Stimulated activated CD8-positive, alpha-beta memory T cell treated with anti-CD3 and anti-CD28 coated beads, Interleukin-7, amount 100 ng/mL, for 4 hours (primary cell): Measurements from ENCODE around the gene UTS2R.
"Not testable (repeated sequence)": the region's sequence is repeated elsewhere in the genome, so short reads cannot be mapped to it uniquely, and the experiment has no call there.

ENCODE experiments used
- DNase-seq, 2 donors: peaks; one replicate each; pipeline ENCODE4 v3.0.0-alpha.2; 2020; ENCODE audit warnings: low read depth in 2 of 2

The UTS2R gene

DNA sequence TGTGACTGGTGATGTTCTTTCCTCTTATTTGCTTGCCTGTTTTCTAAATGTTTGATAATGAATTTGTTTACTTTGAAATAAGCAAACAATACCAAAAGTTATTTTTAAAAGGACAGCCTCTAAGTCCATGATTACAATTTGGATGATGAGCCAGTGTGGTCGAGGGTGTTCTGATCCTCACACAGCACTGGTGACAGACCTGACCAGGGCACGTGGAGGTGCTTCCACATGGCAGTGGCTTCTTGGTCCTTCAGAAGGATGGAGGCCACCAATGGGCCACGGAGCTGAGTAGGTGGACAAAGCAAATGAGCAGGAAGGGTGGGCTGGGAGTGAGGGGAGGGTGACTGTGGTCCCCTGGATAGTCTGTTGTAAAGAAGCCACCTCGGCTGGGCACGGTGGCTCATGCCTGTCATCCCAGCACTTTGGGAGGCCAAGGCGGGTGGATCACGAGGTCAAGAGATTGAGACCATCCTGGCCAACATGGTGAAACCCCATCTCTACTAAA, 16.7 kb upstream of the UTS2R start:
- DNase-seq = no peak

DNA sequence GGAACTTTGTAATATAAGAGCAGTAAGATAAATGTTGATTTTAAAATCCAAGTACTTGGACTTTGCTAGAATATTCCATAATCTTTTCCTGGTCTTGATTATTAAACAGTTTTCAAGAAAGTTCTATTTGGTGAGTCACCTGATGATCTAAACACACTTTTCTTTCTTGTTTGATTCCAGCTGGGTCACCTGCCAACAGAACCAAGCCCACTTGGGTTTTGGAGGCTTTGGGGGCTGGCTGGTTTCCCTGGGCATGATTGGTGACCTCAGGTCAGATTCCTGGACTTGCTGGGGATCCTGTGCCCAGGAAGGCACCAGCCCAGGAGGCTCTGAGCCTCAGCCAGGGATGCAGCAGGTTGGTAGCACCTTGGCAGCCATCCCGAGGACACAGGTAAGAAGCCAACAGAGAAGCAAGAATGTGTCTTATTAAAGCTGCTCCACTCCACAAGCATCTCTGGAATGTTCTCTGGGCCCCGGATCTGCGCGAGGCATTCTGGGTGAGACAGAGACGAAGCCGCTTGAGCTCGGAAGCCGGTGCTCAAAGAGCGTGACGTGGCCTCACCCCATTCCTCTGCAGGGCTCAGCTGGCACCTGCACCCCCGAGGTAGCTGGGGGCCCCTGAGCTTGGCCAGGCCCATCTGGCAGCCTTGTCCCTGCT, 15.7 kb upstream of the UTS2R start:
- no peak for DNase-seq

DNA sequence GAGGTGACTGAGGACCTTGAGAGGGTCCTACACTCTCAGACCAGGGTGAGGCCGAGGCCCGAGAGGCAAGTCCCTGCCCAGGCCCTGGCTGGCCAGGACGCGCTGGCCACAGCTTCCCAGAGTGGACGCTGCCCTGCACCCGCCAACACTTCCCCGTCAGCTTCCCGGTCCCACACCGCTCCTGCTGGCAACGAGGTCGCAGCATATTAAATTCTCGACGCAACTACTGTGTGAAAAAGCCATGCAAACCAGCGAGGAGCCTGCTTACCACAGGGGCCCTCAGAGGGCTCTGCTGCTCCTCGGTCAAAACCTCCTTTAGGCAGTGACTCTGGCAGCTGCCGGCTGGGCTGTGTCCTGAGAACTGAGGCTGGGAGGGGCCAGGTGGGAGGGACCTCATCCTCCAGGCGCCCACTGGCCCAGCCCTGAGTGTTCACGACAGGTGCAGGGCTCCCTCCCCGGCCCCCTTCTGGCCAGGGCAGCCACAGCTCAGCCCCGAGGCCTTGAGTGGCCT, 14.7 kb upstream of the UTS2R start:
- no peak for DNase-seq

DNA sequence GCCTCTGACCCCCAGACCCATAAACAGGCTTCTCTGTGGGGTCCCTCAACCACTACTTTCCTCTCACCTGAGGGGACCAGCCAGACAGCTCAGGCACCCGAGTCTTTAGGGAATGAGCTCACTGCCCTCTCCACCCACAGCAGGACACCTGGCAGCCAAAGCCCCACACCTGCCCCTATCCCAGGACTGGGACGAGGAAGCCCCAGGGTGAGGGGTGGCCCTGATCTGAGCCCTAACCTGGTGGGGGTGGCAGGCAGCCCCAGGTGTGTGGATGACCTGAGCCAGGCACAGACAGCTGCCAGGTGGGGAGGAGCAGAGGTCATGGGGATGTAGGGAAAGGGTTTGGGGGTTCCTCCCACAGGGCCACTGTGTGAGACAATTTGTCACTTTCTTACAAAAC, 14.2 kb upstream of the UTS2R start:
- no peak for DNase-seq

DNA sequence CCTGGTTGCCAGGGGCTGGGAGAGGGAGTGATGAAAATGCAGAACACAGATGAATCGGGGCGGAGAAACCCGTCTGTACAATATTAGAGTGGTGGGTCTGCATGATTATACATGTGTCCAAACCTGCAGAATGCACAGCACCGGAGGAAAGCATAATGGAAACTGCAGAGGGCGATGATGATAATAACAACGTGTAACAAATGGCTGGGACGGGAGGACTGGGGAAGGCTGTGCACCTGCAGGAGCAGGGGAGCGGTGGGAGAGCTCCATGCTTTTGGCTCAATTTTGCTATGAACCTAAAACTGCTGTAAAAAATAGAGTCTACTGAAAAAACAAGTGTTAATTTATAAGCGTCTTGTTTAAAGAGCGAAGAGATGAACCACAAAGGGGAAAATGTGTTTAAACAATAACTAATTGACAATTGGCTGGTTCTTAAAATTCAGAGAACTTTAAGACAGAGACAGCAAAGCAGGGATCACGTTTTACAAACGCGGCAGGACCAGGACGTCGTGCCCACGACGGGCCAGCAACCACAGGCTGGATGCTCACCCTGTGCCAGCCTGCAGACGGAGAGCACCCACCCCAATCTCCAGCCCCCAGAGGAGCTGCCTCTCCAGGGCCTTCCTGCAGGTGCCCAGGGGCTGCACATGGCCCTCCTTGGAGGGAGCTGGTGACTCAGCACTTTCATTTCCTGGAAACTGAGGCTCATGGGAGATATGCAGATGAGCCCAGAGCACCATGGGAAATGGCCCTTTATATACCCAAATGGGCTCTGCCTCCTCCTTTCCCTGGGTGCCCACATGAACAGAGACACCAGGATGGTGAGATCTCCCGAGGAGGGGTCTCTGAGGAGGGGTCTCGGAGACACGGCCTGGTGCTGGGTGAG, 12.9 kb upstream of the UTS2R start, which contains the start of gene TEX19:
Gene TEX19 (plus strand): TSS at position 783 of the 886 bp plus-strand sequence. CDS start 2,904 bp downstream, outside the sequence.
- no peak for DNase-seq

DNA sequence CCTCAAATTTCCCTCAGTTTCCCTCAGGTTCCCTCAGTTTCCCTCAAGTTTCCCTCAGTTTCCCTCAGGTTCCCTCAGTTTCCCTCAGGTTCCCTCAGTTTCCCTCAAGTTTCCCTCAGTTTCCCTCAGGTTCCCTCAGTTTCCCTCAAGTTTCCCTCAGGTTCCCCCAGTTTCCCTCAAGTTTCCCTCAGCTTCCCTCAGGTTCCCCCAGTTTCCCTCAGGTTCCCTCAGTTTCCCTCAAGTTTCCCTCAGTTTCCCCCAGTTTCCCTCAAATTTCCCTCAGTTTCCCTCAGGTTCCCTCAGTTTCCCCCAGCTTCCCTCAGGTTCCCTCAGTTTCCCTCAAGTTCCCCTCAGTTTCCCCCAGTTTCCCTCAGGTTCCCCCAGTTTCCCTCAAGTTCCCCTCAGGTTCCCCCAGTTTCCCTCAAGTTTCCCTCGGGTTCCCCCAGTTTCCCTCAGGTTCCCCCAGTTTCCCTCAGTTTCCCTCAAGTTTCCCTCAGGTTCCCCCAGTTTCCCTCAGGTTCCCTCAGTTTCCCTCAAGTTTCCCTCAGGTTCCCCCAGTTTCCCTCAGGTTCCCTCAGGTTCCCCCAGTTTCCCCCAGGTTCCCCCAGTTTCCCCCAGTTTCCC, 12.0 kb upstream of the UTS2R start:
- DNase-seq = not testable (repeated sequence)

DNA sequence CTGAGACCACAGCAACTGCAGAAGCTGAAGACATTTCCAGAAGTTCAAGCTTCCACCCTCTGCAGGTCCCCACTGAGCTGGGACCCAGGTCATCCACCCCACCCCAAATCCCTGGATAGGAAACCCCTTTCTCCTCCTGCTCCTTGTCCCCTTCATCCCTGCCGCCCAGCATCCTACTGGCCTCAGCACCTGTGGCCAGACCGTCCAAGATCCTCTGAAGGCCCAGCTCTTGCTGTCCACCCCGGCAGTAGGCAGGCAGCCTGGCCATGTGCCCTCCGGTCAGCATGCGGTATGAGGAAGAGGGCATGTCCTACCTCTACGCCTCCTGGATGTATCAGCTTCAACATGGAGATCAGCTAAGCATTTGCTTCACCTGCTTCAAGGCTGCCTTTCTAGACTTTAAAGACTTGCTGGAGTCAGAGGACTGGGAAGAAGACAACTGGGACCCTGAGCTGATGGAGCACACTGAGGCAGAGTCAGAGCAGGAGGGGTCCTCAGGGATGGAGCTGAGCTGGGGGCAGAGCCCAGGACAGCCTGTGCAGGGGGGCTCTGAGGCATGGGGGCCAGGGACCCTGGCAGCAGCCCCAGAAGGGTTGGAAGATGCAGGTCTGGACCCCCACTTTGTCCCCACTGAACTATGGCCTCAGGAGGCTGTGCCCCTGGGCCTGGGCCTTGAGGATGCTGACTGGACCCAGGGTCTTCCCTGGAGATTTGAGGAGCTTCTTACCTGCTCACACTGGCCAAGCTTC, 9.5 kb upstream of the UTS2R start:
- DNase-seq = no peak

DNA sequence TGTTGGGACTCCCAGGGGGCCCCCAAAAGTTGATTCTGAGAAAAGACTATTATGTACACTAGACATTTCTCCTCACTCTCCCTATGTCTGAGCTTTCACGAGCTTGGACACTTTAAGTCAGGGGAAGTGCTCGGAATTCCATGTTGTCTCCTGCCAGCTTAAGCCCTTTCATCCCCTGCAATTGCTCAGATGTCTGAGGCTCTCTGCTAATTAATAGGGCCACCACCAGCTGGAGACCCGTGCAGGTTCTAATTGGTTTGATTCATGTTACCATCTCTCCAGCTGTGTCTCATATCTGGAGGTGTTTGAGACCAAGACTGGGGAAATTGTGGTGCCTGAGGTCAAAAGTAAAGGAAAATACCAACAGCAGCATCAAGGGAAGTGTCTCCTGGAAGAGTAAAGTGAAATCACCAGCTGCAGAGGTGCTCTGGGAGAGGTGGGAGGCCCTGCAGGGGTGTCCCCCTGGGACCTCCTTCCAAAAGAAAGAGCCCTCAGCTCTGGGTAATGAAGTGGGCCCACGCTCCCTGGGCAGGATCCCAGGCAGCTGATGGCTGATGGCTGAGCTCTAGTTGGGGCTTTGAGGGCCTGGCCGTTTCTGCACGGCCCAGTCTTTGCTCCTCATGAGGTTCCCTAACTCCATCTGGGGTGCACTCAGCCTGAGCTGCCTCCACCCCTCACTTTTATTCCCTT, 5.8 kb upstream of the UTS2R start:
- DNase-seq = no peak

DNA sequence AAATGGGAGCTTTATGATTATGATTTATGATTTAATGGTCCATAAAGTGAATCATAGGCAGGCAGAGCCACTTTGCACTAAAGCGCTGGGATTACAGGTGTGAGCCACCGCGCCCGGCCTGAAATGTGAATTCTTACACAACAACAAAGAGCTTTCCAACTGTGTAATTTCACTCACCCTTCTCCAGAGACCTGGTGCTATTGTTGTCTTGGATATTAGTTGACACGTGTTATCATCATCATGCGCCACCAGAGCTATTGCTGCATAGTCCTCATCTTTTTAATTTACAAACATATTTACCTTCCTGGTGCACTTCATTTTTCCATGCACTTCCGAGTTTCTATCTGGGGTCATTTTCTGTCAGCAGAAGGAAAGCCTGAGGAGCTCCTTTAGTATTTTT, 4.8 kb upstream of the UTS2R start:
- no peak for DNase-seq

DNA sequence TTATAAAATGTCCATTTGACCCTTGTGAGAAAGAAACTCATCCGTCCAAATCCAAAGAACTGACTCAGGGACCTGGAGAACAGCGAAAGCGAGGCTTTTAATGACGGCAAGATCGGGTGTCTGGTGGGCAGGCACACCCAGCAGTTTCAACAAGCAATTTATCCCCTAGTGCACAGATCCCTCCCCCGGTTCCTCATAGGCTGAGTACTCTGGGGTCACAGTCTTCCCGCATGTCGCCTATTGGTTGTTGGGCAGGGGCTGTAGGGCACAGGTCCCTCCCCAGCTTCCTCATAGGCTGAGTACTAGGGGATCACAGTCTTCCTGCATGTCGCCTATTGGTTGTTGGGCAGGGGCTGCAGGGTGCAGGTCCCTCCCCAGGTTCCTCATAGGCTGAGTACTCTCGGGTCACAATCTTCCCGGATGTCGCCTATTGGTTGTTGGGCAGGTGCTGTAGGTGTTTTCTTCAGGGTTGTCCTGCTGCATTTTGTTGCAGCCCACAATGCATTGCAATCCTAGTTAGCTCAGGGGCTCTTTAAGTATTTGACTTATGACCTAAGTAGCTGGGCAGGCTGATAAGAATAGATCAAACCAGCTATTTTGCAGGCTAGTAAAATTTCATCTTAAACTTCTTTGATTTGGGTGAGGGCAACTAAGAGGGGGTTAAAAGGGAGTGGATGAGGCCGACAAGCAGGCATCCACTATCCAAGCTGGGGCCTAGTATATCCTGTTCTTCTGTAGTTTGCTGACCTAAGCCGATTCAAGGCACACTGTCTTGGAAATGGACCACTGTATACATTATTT, 3.6 kb upstream of the UTS2R start:
- DNase-seq = no peak

DNA sequence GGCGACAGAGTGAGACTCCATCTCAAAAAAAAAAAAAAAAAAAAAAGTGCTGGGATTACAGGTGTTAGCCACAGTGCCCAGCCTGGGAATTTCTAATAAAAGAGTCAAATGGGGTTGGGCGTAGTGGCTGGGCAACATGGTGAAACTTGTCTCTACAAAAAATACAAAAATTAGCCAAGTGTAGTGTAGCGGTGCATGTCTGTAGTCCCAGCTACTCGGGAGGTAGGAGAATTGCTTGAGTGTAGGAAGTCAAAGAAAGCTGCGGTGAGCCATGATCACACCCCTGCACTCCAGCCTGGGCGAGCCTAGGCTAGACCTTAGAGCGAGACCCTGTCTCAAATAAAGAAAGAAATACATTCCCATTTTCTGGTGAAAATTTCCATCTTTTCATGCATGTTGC, 2.4 kb upstream of the UTS2R start:
- no peak for DNase-seq

DNA sequence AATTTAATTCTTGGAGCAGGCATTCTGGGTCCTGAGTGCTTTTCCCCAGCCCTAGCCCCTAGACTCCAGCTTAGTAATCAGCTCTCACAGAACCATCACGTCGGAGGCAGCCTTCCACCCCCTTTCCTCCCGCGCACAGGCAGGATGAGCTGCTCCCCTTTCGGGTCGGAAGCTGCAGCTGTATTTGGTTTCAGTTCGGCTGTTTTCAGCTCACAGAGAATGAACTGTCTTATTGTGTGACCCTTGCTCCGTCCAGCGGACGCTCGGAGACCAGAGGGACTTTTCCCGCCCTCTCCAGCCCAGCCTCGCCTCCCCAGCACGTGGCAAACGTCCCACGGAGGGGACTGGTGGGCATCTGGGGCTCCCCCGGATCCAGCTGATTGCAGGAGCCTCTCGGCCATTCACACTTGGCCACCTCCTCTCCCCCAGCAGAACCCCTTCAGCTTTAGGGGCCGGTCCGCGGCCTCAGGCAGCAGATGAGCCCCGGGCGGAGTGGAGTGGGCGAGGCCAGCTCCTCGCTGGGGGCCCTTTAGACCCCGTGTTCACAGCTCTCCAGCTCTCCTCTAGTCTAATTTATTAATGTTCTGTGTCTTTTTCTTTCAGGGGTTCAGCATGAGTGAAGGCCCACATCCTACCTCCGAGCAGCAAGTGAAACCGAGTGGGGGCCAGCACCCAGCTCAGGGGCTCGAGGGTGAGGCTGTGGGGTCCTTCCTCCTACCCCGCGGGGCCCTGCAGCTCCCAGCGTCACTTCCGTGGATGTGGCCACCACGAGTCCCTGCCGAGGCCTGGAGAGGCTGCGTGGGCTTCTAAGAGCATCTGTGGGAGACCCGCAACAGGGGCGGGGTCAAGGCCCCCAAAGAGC, 863 bp upstream of the UTS2R start:
- DNase-seq = peak in 1 of 2 donors; percentile 17

DNA sequence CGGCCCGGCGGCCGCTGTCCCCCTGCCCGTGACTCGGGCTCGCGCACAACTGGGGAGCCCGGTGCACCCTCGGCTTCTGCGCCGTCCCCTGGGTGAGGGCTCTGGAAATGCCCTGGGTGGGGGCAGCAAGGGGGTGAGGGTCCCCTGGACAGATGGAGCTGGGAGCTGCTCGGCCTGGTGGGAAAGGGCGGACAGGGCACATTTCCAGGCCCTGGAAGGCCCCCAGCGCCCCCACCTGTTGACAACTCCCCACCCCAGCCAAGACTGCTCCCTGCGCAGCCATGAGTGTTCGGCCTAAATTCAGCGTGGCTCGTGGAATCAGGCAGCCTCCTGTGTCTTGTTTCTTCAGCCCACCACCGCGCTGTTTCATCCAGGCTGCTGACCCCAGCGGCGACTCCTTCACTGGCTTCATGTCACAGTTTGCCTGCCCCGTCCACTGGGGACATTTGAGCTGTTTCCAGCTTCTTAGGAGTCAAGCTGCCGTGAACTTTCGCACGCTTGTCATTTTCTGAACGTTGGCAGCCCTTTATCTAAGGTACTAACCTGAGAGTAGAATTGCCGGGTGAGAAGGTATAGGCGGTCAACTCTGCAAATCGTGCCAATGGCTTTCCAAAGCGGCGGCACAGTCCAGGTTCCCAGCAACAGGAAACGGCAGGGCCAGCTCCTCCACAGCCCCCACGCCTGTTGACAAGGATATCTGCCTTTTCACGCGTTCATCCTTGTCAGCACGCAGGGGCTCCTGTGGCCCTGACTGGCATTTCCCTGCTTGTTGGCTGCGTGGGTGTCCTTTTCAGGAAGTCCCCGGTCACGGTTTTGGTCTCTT, 895 bp downstream of the UTS2R start:
- no peak for DNase-seq

DNA sequence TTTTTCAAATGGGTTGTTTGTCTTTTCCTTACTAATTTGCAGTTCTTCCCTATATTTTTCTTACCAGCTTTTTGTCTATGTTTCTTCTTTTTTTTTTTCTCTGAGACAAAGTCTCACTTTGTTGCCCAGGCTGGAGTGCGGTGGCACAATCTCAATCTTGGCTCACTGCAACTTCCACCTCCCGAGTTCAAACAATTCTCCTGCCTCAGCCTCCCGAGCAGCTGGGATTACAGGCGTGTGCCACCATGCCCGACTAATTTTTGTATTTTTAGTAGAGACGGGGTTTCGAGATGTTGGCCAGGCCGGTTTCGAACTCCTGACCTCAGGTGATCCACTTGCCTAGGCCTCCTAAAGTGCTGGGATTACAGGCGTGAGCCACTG, 1.5 kb downstream of the UTS2R start:
- not testable (repeated sequence) for DNase-seq

DNA sequence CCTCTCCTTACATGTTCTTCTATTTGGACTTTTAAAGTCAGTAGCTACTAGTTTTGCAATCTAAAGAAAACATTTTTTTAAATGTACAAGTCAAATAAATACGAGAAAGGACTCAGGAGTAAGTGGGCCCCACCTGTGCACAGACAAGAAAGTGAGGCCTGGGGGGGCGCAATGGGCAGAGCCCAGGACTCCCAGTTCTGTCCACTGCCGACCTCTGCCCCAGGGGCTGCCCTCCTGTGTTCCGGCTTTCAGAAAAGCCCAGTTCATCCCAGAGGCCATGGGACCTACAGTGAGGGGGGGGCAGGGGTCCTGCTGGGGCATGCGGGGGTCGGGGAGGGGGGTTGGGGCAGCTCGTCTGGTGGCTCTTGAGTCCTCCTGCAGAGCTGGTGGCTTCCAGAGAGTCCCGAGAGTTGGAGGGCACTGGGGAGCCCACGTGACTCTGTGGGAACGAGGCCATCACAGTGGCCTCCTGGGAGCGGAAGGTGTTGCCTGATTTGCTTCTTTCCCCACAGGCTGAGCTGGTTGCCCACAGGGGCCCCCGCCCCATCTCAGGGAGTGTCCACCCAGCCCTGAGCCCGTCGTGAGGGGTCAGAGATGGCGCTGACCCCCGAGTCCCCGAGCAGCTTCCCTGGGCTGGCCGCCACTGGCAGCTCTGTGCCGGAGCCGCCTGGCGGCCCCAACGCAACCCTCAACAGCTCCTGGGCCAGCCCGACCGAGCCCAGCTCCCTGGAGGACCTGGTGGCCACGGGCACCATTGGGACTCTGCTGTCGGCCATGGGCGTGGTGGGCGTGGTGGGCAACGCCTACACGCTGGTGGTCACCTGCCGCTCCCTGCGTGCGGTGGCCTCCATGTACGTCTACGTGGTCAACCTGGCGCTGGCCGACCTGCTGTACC, 2.4 kb downstream of the UTS2R start:
- no peak for DNase-seq

DNA sequence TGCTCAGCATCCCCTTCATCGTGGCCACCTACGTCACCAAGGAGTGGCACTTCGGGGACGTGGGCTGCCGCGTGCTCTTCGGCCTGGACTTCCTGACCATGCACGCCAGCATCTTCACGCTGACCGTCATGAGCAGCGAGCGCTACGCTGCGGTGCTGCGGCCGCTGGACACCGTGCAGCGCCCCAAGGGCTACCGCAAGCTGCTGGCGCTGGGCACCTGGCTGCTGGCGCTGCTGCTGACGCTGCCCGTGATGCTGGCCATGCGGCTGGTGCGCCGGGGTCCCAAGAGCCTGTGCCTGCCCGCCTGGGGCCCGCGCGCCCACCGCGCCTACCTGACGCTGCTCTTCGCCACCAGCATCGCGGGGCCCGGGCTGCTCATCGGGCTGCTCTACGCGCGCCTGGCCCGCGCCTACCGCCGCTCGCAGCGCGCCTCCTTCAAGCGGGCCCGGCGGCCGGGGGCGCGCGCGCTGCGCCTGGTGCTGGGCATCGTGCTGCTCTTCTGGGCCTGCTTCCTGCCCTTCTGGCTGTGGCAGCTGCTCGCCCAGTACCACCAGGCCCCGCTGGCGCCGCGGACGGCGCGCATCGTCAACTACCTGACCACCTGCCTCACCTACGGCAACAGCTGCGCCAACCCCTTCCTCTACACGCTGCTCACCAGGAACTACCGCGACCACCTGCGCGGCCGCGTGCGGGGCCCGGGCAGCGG, 3.2 kb downstream of the UTS2R start:
- DNase-seq = no peak
